ENCODE results near the gene ZSCAN4.

The ZSCAN4 gene

GRCh38 chr19:57668635-57669034 is at the start of gene ZSCAN4:
TSS of gene ZSCAN4 (plus strand) at chr19:57668935. CDS start at chr19:57676146, 7,211 bp downstream.
- DNase-seq = no peak

- no peak for DNase-seq
Measured at GRCh38 chr19:57620673-57621348, 47.9 kb upstream of the ZSCAN4 start.

- no peak for DNase-seq
Measured at GRCh38 chr19:57623091-57623490, 45.6 kb upstream of the ZSCAN4 start.

- DNase-seq = peak; percentile 87
Measured at GRCh38 chr19:57632987-57633831, 35.5 kb upstream of the ZSCAN4 start, which contains the start of gene ZNF211. TSS of gene ZNF211 (plus strand) at chr19:57633168. CDS start at chr19:57633347, 179 bp downstream.

- no peak for DNase-seq
Measured at GRCh38 chr19:57633832-57634131, 35.0 kb upstream of the ZSCAN4 start.

GRCh38 chr19:57637379-57637778 is 31.4 kb upstream of the ZSCAN4 start:
- no peak for DNase-seq

- DNase-seq = no peak
Measured at GRCh38 chr19:57641715-57642234, 27.0 kb upstream of the ZSCAN4 start.

GRCh38 chr19:57642396-57643046 is 26.2 kb upstream of the ZSCAN4 start:
- no peak for DNase-seq

GRCh38 chr19:57643734-57644133 is 25.0 kb upstream of the ZSCAN4 start:
- DNase-seq = no peak

- DNase-seq = no peak
Measured at GRCh38 chr19:57648331-57649003, 20.3 kb upstream of the ZSCAN4 start.

GRCh38 chr19:57651654-57651996 is 17.1 kb upstream of the ZSCAN4 start:
- no peak for DNase-seq

GRCh38 chr19:57653689-57654088 is 15.0 kb upstream of the ZSCAN4 start:
- no peak for DNase-seq

- no peak for DNase-seq
Measured at GRCh38 chr19:57655443-57655842, 13.3 kb upstream of the ZSCAN4 start.

- no peak for DNase-seq
Measured at GRCh38 chr19:57656346-57656745, 12.4 kb upstream of the ZSCAN4 start.

- DNase-seq = no peak
Measured at GRCh38 chr19:57664269-57665127, 4.2 kb upstream of the ZSCAN4 start.

- no peak for DNase-seq
Measured at GRCh38 chr19:57665261-57665806, 3.4 kb upstream of the ZSCAN4 start.

GRCh38 chr19:57667228-57667627 is 1.5 kb upstream of the ZSCAN4 start:
- DNase-seq = no peak

- no peak for DNase-seq
Measured at GRCh38 chr19:57671124-57671895, 2.6 kb downstream of the ZSCAN4 start.

- no peak for DNase-seq
Measured at GRCh38 chr19:57672466-57672865, 3.7 kb downstream of the ZSCAN4 start.

GRCh38 chr19:57675881-57676280 is 7.1 kb downstream of the ZSCAN4 start:
- no peak for DNase-seq

GRCh38 chr19:57682226-57682766 is 13.6 kb downstream of the ZSCAN4 start:
- no peak for DNase-seq

Data from stimulated activated CD4-positive, alpha-beta T cell treated with anti-CD3 and anti-CD28 coated beads, Interleukin-4, amount 100 ng/mL, for 24 hours (primary cell).